H9 (cell line): ENCODE data around the gene SLC6A7. TPM values are rescaled to one million over a fixed set of nuclear protein-coding genes. Genes with fewer than 3 reads are reported as not detected.

Experiments used
- DNase-seq: peaks from one replicate; pipeline ENCODE4 v3.0.0-alpha.2; 2017
- H2AFZ ChIP-seq: one replicate; pipeline ENCODE4 v1.6.1; 2013; ENCODE audit warnings: mild to moderate bottlenecking, low read length, control low read depth, moderate library complexity
- H2AK5ac ChIP-seq: 2 replicates; pipeline ENCODE4 v1.6.1; 2013; ENCODE audit warnings: low read length, control low read depth, mixed read lengths; ENCODE audit not compliant: insufficient read length
- H2BK120ac ChIP-seq: one replicate; pipeline ENCODE4 v1.6.1; 2013; ENCODE audit warnings: low read depth, mild to moderate bottlenecking, low read length, control low read depth, inconsistent platforms; ENCODE audit not compliant: poor library complexity, severe bottlenecking
- H2BK12ac ChIP-seq: 2 replicates; pipeline ENCODE4 v1.6.1; 2013; ENCODE audit warnings: low read length, control low read depth, mixed read lengths, low read depth; ENCODE audit not compliant: insufficient read length
- H2BK15ac ChIP-seq: 2 replicates; pipeline ENCODE4 v1.6.1; 2013; ENCODE audit warnings: low read depth, low read length, control low read depth
- H2BK20ac ChIP-seq: one replicate; pipeline ENCODE4 v1.6.1; 2013; ENCODE audit warnings: low read depth, mild to moderate bottlenecking, low read length, control low read depth, inconsistent platforms; ENCODE audit not compliant: poor library complexity, severe bottlenecking
- H2BK5ac ChIP-seq: 2 replicates; pipeline ENCODE4 v1.6.1; 2013; ENCODE audit warnings: low read length, control low read depth, mixed read lengths; ENCODE audit not compliant: insufficient read length
- H3K14ac ChIP-seq: 2 replicates; pipeline ENCODE4 v1.6.1; 2013; ENCODE audit warnings: low read length, control low read depth; ENCODE audit not compliant: insufficient read depth
- H3K18ac ChIP-seq: 2 replicates; pipeline ENCODE4 v1.6.1; 2013; ENCODE audit warnings: low read depth, mild to moderate bottlenecking, mixed read lengths, low read length, control low read depth; ENCODE audit not compliant: insufficient read length
- H3K23ac ChIP-seq: 2 replicates; pipeline ENCODE4 v1.6.1; 2013; ENCODE audit warnings: low read length, control low read depth, mixed read lengths, low read depth; ENCODE audit not compliant: insufficient read length
- H3K23me2 ChIP-seq: 2 replicates; pipeline ENCODE4 v1.6.1; 2013; ENCODE audit warnings: low read depth, mild to moderate bottlenecking, mixed read lengths, low read length, control low read depth; ENCODE audit not compliant: insufficient read length, poor library complexity, severe bottlenecking
- H3K27ac ChIP-seq: 2 replicates; pipeline ENCODE4 v1.5.1; 2013; ENCODE audit warnings: low read length, control low read depth, mixed read lengths, low read depth; ENCODE audit not compliant: insufficient read length
- H3K27me3 ChIP-seq: 2 replicates; pipeline ENCODE4 v1.6.1; 2013; ENCODE audit warnings: low read length, control low read depth, inconsistent platforms; ENCODE audit not compliant: insufficient read depth
- H3K4ac ChIP-seq: 2 replicates; pipeline ENCODE4 v1.6.1; 2013; ENCODE audit warnings: low read depth, mild to moderate bottlenecking, control low read depth, inconsistent platforms, low read length, moderate library complexity
- H3K4me1 ChIP-seq: 2 replicates; pipeline ENCODE4 v1.6.1; 2013; ENCODE audit warnings: low read length, control low read depth, inconsistent platforms; ENCODE audit not compliant: insufficient read depth
- H3K4me2 ChIP-seq: 2 replicates; pipeline ENCODE4 v1.6.1; 2013; ENCODE audit warnings: low read length, control low read depth, mixed read lengths; ENCODE audit not compliant: insufficient read length, insufficient read depth
- H3K56ac ChIP-seq: 2 replicates; pipeline ENCODE4 v1.6.1; 2013; ENCODE audit warnings: low read depth, mild to moderate bottlenecking, mixed read lengths, low read length, control low read depth; ENCODE audit not compliant: insufficient read length
- H3K79me1 ChIP-seq: 2 replicates; pipeline ENCODE4 v1.6.1; 2013; ENCODE audit warnings: low read depth, mild to moderate bottlenecking, moderate library complexity, low read length, control low read depth, inconsistent platforms; ENCODE audit not compliant: insufficient read depth, poor library complexity, severe bottlenecking
- H3K79me2 ChIP-seq: 2 replicates; pipeline ENCODE4 v1.6.1; 2013; ENCODE audit warnings: low read length, control low read depth, inconsistent platforms; ENCODE audit not compliant: insufficient read depth
- H3K9ac ChIP-seq: 2 replicates; pipeline ENCODE4 v1.6.1; 2013; ENCODE audit warnings: low read length, control low read depth, mixed read lengths; ENCODE audit not compliant: insufficient read length; ENCODE audit errors: extremely low read depth
- H3K9me3 ChIP-seq: one replicate; pipeline ENCODE4 v1.6.1; 2013; ENCODE audit warnings: low read depth, low read length, inconsistent platforms; ENCODE audit not compliant: control insufficient read depth
- H3T11ph ChIP-seq: one replicate; pipeline ENCODE4 v1.6.1; 2013; ENCODE audit warnings: mild to moderate bottlenecking, low read length, control low read depth, inconsistent platforms
- H4K20me1 ChIP-seq: one replicate; pipeline ENCODE4 v1.6.1; 2013; ENCODE audit not compliant: control insufficient read depth, insufficient read length, insufficient read depth
- H4K5ac ChIP-seq: 2 replicates; pipeline ENCODE4 v1.6.1; 2013; ENCODE audit warnings: low read depth, mild to moderate bottlenecking, mixed read lengths, low read length, control low read depth; ENCODE audit not compliant: insufficient read length
- H4K8ac ChIP-seq: replicated peaks from 2 replicates; pipeline ENCODE4 v1.6.1; 2013; ENCODE audit warnings: low read length, control low read depth, mixed read lengths, low read depth; ENCODE audit not compliant: insufficient read length
- H4K91ac ChIP-seq: 2 replicates; pipeline ENCODE4 v1.6.1; 2013; ENCODE audit warnings: low read depth, mild to moderate bottlenecking, moderate library complexity, mixed read lengths, low read length, control low read depth; ENCODE audit not compliant: insufficient read length
- H3K27ac Mint-ChIP-seq, 3 experiments: 2 replicates in 2 of 3; 3 replicates in 1 of 3; pipeline ENCODE4 v1.8.0; 2020 to 2021; ENCODE audit warnings: mixed read lengths in 3 of 3, mild to moderate bottlenecking in 1 of 3, moderate library complexity in 1 of 3
- H3K27me3 Mint-ChIP-seq: 2 replicates; pipeline ENCODE4 v1.8.0; 2021; ENCODE audit warnings: low read depth, mild to moderate bottlenecking, moderate library complexity, mixed read lengths
- H3K36me3 Mint-ChIP-seq, 3 experiments: 2 replicates in 2 of 3; 3 replicates in 1 of 3; pipeline ENCODE4 v1.8.0; 2020 to 2021; ENCODE audit warnings: low read depth in 3 of 3, mixed read lengths in 3 of 3; ENCODE audit not compliant: insufficient read depth in 1 of 3
- H3K4me1 Mint-ChIP-seq, 2 experiments: 2 replicates each; pipeline ENCODE4 v1.8.0; 2020; ENCODE audit warnings: mixed read lengths in 2 of 2
- H3K4me3 Mint-ChIP-seq, 2 experiments: 2 replicates in 1 of 2; 3 replicates in 1 of 2; pipeline ENCODE4 v1.8.0; 2020 to 2021; ENCODE audit warnings: mild to moderate bottlenecking in 2 of 2, mixed read lengths in 2 of 2, moderate library complexity in 1 of 2
- H3K9me3 Mint-ChIP-seq, 2 experiments: 2 replicates in 1 of 2; 3 replicates in 1 of 2; pipeline ENCODE4 v1.8.0; 2020; ENCODE audit warnings: mild to moderate bottlenecking in 2 of 2, mixed read lengths in 2 of 2, moderate library complexity in 1 of 2
- CTCF ChIP-seq: fragments of 200-600 bp; sonication (generic); conservative IDR thresholded peaks from 3 replicates; pipeline ENCODE4 v1.8.0; 2021; ENCODE audit warnings: antibody characterized with exemption, mild to moderate bottlenecking
- whole genome bisulfite sequencing: extraction: QIAGEN DNeasy Blood & Tissue Kit; methylation state at CpG from one replicate; pipeline ENCODE4 v1.1.7; 2013; ENCODE audit warnings: missing lambda C conversion rate, low lambda C conversion rate, mixed read lengths; ENCODE audit not compliant: insufficient read length; ENCODE audit errors: extremely low coverage; 5-methylcytosine and 5-hydroxymethylcytosine counted together
- total RNA-seq: library from RNA; stranded (reverse); gene quantifications from 2 replicates; pipeline ENCODE4 v1.2.1, GENCODE V29; 2021

The SLC6A7 gene
- total RNA-seq, 1 experiment from 2014 or later: not detected

- H3K4ac ChIP-seq: no peak overlapping the region
- no peak overlapping the region for H2AFZ ChIP-seq
- Mint-ChIP-seq H3K36me3 (no peaks in the 10 kb centered on the region), H3K9me3 (no peaks in the 10 kb centered on the region), H3K4me1 (peaks cover 0 to 7% of the 10 kb centered on the region in 2 experiments; a peak in 1 of 4 replicates), H3K27me3 (peaks cover 30% of the 10 kb centered on the region), H3K27ac (no peak overlapping the region), H3K4me3 (no peak overlapping the region)
- no peak overlapping the region for H3T11ph ChIP-seq
- H2BK20ac ChIP-seq: no peak overlapping the region
- H3K4me2 ChIP-seq: no peak overlapping the region
- no peak overlapping the region for H2BK5ac ChIP-seq
- H3K18ac ChIP-seq: no peak overlapping the region
- 0 out of 2 replicates have a peak, but pooled peaks cover 1% of the 10 kb centered on the region for H3K27me3 ChIP-seq
- no peak overlapping the region for H2BK120ac ChIP-seq
- H3K9ac ChIP-seq: no peak overlapping the region
- no peak overlapping the region for H4K8ac ChIP-seq
- no peak overlapping the region for H2BK15ac ChIP-seq
- no peaks in the 10 kb centered on the region for H3K4me1 ChIP-seq
- no peak overlapping the region for H2BK12ac ChIP-seq
- no peaks in the 10 kb centered on the region for H3K23me2 ChIP-seq
- H3K23ac ChIP-seq: no peak overlapping the region
- WGBS: no CpG with 5 or more reads among the region's 5 CpGs
- H2AK5ac ChIP-seq: no peak overlapping the region
- H4K5ac ChIP-seq: no peak overlapping the region
- TF ChIP-seq CTCF: no peak
- H3K79me1 ChIP-seq: no peaks in the 10 kb centered on the region
- H3K79me2 ChIP-seq: no peaks in the 10 kb centered on the region
- no peak overlapping the region for H4K91ac ChIP-seq
- no peaks in the 10 kb centered on the region for H4K20me1 ChIP-seq
- H3K9me3 ChIP-seq: no peaks in the 10 kb centered on the region
- H3K56ac ChIP-seq: no peak overlapping the region
- H3K27ac ChIP-seq: no peak overlapping the region
- DNase-seq: no peak
- H3K14ac ChIP-seq: no peak overlapping the region
Measured at GRCh38 chr5:150221471-150221870, 31.6 kb downstream of the SLC6A7 start.
